Cardiac fibroblast (primary cell): ENCODE data around the gene TTN.
A peak's percentile ranks its signal among the peaks of the same experiment; 100 is the strongest.
"Not testable (repeated sequence)": the region's sequence is repeated elsewhere in the genome, so short reads cannot be mapped to it uniquely, and the experiment has no call there.

ENCODE experiments used
- DNase-seq, 2 donors: peaks; one replicate each; pipeline versions ENCODE4 v3.0.0 to v3.0.0-alpha.2; 2010; ENCODE audit warnings: low read depth in 2 of 2
- H3K4me3 ChIP-seq, 2 donors: replicated peaks in 1 of 2; 1 replicate in 1 of 2; 2 replicates in 1 of 2; pipeline ENCODE4 v1.5.1; 2011; ENCODE audit warnings: low read depth in 2 of 2, low read length in 2 of 2, mild to moderate bottlenecking in 2 of 2, moderate library complexity in 1 of 2
- TF ChIP-seq, protein P1 (sequence below): IDR thresholded peaks from one replicate; pipeline ENCODE4 v1.5.1; 2011; ENCODE audit warnings: low read depth, mild to moderate bottlenecking, low read length, inconsistent platforms

The TTN gene

GRCh38 chr2:178529194-178529593 is 278.0 kb downstream of the TTN start:
- no peak for DNase-seq
- TF ChIP-seq, protein P1, sequence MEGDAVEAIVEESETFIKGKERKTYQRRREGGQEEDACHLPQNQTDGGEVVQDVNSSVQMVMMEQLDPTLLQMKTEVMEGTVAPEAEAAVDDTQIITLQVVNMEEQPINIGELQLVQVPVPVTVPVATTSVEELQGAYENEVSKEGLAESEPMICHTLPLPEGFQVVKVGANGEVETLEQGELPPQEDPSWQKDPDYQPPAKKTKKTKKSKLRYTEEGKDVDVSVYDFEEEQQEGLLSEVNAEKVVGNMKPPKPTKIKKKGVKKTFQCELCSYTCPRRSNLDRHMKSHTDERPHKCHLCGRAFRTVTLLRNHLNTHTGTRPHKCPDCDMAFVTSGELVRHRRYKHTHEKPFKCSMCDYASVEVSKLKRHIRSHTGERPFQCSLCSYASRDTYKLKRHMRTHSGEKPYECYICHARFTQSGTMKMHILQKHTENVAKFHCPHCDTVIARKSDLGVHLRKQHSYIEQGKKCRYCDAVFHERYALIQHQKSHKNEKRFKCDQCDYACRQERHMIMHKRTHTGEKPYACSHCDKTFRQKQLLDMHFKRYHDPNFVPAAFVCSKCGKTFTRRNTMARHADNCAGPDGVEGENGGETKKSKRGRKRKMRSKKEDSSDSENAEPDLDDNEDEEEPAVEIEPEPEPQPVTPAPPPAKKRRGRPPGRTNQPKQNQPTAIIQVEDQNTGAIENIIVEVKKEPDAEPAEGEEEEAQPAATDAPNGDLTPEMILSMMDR, result no peak
- H3K4me3 ChIP-seq, result no peak overlapping the region

GRCh38 chr2:178528647-178529046 is 278.6 kb downstream of the TTN start:
- no peak for DNase-seq
- H3K4me3 ChIP-seq, result no peak overlapping the region
- TF ChIP-seq, protein P1, result no peak

DNA sequence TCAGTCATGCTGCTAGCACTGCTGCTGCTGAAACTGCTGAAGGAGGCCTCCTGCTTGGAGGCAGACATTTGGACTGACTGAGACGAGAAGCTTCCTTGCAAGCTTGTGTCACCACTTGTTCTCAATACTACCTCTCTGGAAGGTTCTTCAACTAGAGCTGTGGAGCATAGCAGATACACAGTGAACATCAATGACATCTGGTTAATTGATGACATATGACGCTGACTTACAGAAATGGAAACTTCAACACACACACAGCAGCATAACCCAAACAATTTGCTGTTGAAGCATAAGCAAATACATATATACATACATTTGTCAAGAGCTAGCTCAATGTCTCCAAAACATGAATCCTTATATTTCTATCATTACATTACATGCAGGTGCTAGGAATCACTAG is 279.6 kb downstream of the TTN start:
- TF ChIP-seq, protein P1, result no peak

GRCh38 chr2:178526256-178526655 is 281.0 kb downstream of the TTN start:
- H3K4me3 ChIP-seq, result no peak overlapping the region
- no peak for DNase-seq
- TF ChIP-seq, protein P1, result no peak

More for the DNA sequence above, 279.6 kb downstream of the TTN start:
- no peak for DNase-seq
- no peak overlapping the region for H3K4me3 ChIP-seq

GRCh38 chr2:178525460-178525859 is 281.8 kb downstream of the TTN start:
- not testable (repeated sequence) for H3K4me3 ChIP-seq, DNase-seq

DNA sequence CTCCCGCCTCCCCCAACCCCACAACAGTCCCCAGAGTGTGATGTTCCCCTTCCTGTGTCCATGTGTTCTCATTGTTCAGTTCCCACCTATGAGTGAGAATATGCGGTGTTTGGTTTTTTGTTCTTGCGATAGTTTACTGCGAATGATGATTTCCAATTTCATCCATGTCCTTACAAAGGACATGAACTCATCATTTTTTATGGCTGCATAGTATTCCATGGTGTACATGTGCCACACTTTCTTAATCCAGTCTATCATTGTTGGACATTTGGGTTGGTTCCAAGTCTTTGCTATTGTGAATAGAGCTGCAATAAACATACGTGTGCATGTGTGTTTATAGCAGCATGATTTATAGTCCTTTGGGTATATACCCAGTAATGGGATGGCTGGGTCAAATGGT is 282.2 kb downstream of the TTN start:
- not testable (repeated sequence) for H3K4me3 ChIP-seq, DNase-seq

DNA sequence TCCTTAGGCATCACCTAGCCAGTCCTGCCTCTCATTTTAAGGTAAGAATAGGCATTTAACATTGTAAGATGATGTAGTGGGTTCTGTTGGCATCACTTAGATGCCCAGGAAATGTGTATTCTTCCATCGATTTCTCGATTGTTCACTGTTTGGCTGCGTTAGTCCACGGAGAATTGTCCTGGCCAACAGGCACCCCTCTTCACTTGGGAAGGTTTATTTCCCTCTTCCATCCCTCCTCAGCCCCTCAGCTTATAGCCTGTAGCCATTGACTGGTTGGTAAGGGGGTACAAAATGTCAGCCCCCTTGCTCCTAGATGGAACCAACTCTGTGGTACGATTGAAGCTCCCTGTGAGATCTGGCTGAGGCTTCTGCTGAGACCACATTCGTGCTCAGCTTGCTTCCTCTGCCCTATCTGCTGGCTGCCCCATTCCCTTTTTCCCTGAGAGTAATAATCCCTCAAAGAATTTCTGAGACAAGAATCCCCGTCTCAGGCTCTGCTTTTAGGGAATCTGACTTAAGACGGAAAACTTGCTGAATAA is 283.6 kb downstream of the TTN start:
- peak overlapping the region; percentile 63 to 78 for H3K4me3 ChIP-seq

More for the DNA sequence above, 283.6 kb downstream of the TTN start:
- peak; percentile 5 to 9 for DNase-seq
- TF ChIP-seq, protein P1, result no peak
